K562 (cell line): ENCODE results near the gene ABCA8.

Experiments
- CBFB ChIP-seq: sonication (generic); formaldehyde crosslinking; IDR thresholded peaks from 2 replicates; pipeline ENCODE4 v1.4.0; 2020; ENCODE audit warnings: mild to moderate bottlenecking, missing genetic modification reagents
- FOXM1 ChIP-seq, 2 experiments: fragments of 450-650 bp in 1 of 2; sonication (generic) in 1 of 2; formaldehyde crosslinking in 1 of 2; IDR thresholded peaks; 2 replicates each; pipeline versions ENCODE4 v1.6.1 to v1.9.0; 2017 to 2022; ENCODE audit warnings: low read depth in 2 of 2, mild to moderate bottlenecking in 2 of 2, missing genetic modification reagents in 1 of 2, moderate library complexity in 1 of 2
- GTF2F1 ChIP-seq: IDR thresholded peaks from 2 replicates; pipeline ENCODE4 v1.6.1; 2011; ENCODE audit warnings: low read depth, low read length, improper control_type of control experiment
- JUNB ChIP-seq: fragments of 450-650 bp; formaldehyde crosslinking; conservative IDR thresholded peaks from 2 replicates; pipeline ENCODE4 v1.4.0; 2020; ENCODE audit warnings: mild to moderate bottlenecking
- KAT7 ChIP-seq: sonication (generic); formaldehyde crosslinking; IDR thresholded peaks from 2 replicates; pipeline ENCODE4 v1.8.0; 2022; ENCODE audit warnings: missing genetic modification reagents, mild to moderate bottlenecking, borderline replicate concordance
- KLF6 ChIP-seq: fragments of 250-450 bp; sonication (Bioruptor Pico); IDR thresholded peaks from 2 replicates; pipeline ENCODE4 v1.4.0; 2020; ENCODE audit warnings: mild to moderate bottlenecking, moderate library complexity, borderline replicate concordance
- MAFK ChIP-seq: IDR thresholded peaks from 2 replicates; pipeline ENCODE4 v1.6.1; 2011; ENCODE audit warnings: low read length, improper control_type of control experiment
- NFYB ChIP-seq: IDR thresholded peaks from 2 replicates; pipeline ENCODE4 v1.6.1; 2011; ENCODE audit warnings: mild to moderate bottlenecking, moderate library complexity; ENCODE audit not compliant: insufficient read length; ENCODE audit errors: extremely low read depth
- POLR2A ChIP-seq: fragments of 450-650 bp; conservative IDR thresholded peaks from 2 replicates; pipeline ENCODE4 v1.6.1; 2016
- SMAD2 ChIP-seq: fragments of 150-350 bp; IDR thresholded peaks from 2 replicates; pipeline ENCODE4 v1.6.1; 2014; ENCODE audit warnings: low read depth, mild to moderate bottlenecking, low read length
- ZFP36 ChIP-seq: fragments of 150-350 bp; IDR thresholded peaks from 2 replicates; pipeline ENCODE4 v1.6.1; 2018; ENCODE audit warnings: low read length, low read depth; ENCODE audit not compliant: partially characterized antibody
- TF ChIP-seq, protein P1 (sequence below), 3 experiments: IDR thresholded peaks in 2 of 3; conservative IDR thresholded peaks in 1 of 3; 2 replicates each; pipeline ENCODE4 v1.5.1; 2011 to 2012; ENCODE audit warnings: low read length in 3 of 3, mild to moderate bottlenecking in 3 of 3, control low read depth in 2 of 3, improper control_type of control experiment in 1 of 3, inconsistent platforms in 1 of 3, low read depth in 1 of 3, mixed read lengths in 1 of 3, moderate library complexity in 1 of 3; ENCODE audit not compliant: insufficient read depth in 2 of 3

DNA sequence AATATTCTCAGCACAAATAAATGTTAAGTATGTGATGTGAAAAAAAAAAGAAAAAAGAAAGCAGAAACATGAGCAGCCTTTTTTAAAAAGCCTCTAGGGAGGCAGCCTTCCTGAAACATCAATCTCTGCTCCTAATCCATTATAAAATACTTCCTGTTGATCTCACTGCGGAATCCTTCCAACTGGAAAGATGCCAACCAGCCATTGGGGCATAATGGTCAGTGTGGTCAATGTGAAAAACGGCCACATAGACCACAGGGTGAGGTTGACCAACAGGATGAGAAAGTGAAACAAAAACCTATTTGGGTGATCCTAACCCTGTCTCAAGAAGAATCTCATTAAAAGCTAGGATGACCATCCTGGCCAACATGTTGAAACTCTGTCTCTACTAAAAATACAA lies 26.1 kb upstream of the ABCA8 start:
- TF ChIP-seq, protein P1, sequence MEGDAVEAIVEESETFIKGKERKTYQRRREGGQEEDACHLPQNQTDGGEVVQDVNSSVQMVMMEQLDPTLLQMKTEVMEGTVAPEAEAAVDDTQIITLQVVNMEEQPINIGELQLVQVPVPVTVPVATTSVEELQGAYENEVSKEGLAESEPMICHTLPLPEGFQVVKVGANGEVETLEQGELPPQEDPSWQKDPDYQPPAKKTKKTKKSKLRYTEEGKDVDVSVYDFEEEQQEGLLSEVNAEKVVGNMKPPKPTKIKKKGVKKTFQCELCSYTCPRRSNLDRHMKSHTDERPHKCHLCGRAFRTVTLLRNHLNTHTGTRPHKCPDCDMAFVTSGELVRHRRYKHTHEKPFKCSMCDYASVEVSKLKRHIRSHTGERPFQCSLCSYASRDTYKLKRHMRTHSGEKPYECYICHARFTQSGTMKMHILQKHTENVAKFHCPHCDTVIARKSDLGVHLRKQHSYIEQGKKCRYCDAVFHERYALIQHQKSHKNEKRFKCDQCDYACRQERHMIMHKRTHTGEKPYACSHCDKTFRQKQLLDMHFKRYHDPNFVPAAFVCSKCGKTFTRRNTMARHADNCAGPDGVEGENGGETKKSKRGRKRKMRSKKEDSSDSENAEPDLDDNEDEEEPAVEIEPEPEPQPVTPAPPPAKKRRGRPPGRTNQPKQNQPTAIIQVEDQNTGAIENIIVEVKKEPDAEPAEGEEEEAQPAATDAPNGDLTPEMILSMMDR (IDR thresholded peaks at IDR 0.05 in 2 of 3, conservative IDR thresholded peaks at IDR 0.05 in 1 of 3; ENCODE audit: insufficient read depth in 2 of 3, low read depth in 1 of 3, low read length in 3 of 3), result no peak
- no peak for TF ChIP-seq MAFK
- TF ChIP-seq SMAD2, result no peak
- no peak for TF ChIP-seq GTF2F1
- TF ChIP-seq FOXM1 (IDR thresholded peaks at IDR 0.05; ENCODE audit: low read depth), result no peak
- no peak for TF ChIP-seq FOXM1 (CRISPR knock-in tag; IDR thresholded peaks at IDR 0.05; ENCODE audit: low read depth)
- no peak for TF ChIP-seq JUNB
- TF ChIP-seq POLR2A, result no peak
- no peak for TF ChIP-seq KAT7 (CRISPR knock-in tag)
- no peak for TF ChIP-seq CBFB (CRISPR knock-in tag)
- no peak for TF ChIP-seq KLF6 (CRISPR knock-in tag)
- no peak for TF ChIP-seq NFYB
- no peak for TF ChIP-seq ZFP36
